A549 (cell line): ENCODE data around the gene UBAC2.

Experiments used
- FOSL2 ChIP-seq, 2 experiments: fragments of 450-650 bp in 1 of 2; fragments of >200 bp in 1 of 2; sonication (Bioruptor Twin) in 1 of 2; formaldehyde crosslinking; IDR thresholded peaks; 2 replicates each; pipeline versions ENCODE4 v1.5.0 to v1.6.1; 2016 to 2020; ENCODE audit warnings: mild to moderate bottlenecking in 1 of 2, moderate library complexity in 1 of 2
- MAFK ChIP-seq: fragments of 450-650 bp; IDR thresholded peaks from 2 replicates; pipeline ENCODE4 v1.6.1; 2014; ENCODE audit not compliant: partially characterized antibody
- RAD21 ChIP-seq, 2 experiments: fragments of >200 bp in 1 of 2; sonication (Bioruptor Twin) in 1 of 2; formaldehyde crosslinking in 1 of 2; IDR thresholded peaks in 1 of 2; conservative IDR thresholded peaks in 1 of 2; 2 replicates in 1 of 2; 3 replicates in 1 of 2; pipeline ENCODE4 v1.6.1; 2012 to 2018; ENCODE audit warnings: inconsistent platforms in 1 of 2
- SMC3 ChIP-seq: fragments of >200 bp; sonication (Bioruptor Twin); formaldehyde crosslinking; IDR thresholded peaks from 3 replicates; pipeline ENCODE4 v1.6.1; 2018; ENCODE audit warnings: inconsistent platforms
- TP53 ChIP-seq: fragments of 250-450 bp; sonication (Bioruptor Pico); IDR thresholded peaks from 2 replicates; pipeline ENCODE4 v1.5.0; 2021; ENCODE audit warnings: mild to moderate bottlenecking, moderate library complexity
- TF ChIP-seq, protein P1 (sequence below): fragments of >200 bp; sonication (Bioruptor Twin); formaldehyde crosslinking; IDR thresholded peaks from 3 replicates; pipeline ENCODE4 v1.5.1; 2016
- TF ChIP-seq, protein P2 (sequence below): fragments of 200-600 bp; sonication (generic); IDR thresholded peaks from 2 replicates; pipeline ENCODE4 v1.6.1; 2016; ENCODE audit warnings: antibody characterized with exemption, mild to moderate bottlenecking, moderate library complexity
- TF ChIP-seq, protein P3 (sequence below): fragments of 250-450 bp; sonication (Bioruptor Pico); IDR thresholded peaks from 2 replicates; pipeline ENCODE4 v1.5.0; 2021; ENCODE audit warnings: mild to moderate bottlenecking, moderate library complexity, borderline replicate concordance

DNA sequence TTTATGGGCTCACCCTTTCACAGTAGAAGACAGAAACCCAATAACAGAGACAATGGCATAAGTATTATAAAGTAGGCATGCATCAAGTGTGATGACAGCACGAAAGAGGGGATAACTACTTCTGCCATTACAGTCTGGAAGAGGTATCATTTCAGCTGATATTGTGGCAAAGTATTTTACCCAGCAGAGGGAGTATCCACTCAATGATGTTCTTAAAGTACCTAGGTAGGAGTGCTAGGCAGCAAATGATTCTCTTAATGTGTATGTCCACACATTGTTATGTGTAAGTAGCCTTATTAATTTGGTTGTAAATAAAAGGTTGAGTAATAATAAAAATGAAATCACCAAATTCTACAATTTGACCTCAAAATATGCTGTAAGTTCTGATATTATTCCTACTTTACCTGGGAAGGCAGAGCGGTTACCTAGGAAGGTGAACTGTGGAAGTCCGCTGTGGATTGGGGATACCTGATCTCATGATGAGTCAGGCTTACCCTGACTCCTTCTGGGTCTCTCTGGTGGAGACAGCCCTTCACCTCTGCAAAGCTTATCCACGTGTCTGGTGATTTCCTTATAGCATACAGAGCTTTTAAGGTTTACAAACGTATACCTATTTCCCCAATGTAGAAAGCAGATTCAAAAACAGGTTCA lies 4.1 kb upstream of the UBAC2 start:
- TF ChIP-seq FOSL2 (IDR thresholded peaks at IDR 0.05) (no peak), FOSL2 (CRISPR knock-in tag; IDR thresholded peaks at IDR 0.05) (no peak), RAD21 (conservative IDR thresholded peaks at IDR 0.05 in 1 of 2, IDR thresholded peaks at IDR 0.05 in 1 of 2) (no peak), SMC3 (no peak), MAFK (no peak), TP53 (CRISPR knock-in tag) (no peak)
- TF ChIP-seq, protein P1, sequence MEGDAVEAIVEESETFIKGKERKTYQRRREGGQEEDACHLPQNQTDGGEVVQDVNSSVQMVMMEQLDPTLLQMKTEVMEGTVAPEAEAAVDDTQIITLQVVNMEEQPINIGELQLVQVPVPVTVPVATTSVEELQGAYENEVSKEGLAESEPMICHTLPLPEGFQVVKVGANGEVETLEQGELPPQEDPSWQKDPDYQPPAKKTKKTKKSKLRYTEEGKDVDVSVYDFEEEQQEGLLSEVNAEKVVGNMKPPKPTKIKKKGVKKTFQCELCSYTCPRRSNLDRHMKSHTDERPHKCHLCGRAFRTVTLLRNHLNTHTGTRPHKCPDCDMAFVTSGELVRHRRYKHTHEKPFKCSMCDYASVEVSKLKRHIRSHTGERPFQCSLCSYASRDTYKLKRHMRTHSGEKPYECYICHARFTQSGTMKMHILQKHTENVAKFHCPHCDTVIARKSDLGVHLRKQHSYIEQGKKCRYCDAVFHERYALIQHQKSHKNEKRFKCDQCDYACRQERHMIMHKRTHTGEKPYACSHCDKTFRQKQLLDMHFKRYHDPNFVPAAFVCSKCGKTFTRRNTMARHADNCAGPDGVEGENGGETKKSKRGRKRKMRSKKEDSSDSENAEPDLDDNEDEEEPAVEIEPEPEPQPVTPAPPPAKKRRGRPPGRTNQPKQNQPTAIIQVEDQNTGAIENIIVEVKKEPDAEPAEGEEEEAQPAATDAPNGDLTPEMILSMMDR = no peak
- TF ChIP-seq, protein P2, sequence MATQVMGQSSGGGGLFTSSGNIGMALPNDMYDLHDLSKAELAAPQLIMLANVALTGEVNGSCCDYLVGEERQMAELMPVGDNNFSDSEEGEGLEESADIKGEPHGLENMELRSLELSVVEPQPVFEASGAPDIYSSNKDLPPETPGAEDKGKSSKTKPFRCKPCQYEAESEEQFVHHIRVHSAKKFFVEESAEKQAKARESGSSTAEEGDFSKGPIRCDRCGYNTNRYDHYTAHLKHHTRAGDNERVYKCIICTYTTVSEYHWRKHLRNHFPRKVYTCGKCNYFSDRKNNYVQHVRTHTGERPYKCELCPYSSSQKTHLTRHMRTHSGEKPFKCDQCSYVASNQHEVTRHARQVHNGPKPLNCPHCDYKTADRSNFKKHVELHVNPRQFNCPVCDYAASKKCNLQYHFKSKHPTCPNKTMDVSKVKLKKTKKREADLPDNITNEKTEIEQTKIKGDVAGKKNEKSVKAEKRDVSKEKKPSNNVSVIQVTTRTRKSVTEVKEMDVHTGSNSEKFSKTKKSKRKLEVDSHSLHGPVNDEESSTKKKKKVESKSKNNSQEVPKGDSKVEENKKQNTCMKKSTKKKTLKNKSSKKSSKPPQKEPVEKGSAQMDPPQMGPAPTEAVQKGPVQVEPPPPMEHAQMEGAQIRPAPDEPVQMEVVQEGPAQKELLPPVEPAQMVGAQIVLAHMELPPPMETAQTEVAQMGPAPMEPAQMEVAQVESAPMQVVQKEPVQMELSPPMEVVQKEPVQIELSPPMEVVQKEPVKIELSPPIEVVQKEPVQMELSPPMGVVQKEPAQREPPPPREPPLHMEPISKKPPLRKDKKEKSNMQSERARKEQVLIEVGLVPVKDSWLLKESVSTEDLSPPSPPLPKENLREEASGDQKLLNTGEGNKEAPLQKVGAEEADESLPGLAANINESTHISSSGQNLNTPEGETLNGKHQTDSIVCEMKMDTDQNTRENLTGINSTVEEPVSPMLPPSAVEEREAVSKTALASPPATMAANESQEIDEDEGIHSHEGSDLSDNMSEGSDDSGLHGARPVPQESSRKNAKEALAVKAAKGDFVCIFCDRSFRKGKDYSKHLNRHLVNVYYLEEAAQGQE = no peak
- TF ChIP-seq, protein P3, sequence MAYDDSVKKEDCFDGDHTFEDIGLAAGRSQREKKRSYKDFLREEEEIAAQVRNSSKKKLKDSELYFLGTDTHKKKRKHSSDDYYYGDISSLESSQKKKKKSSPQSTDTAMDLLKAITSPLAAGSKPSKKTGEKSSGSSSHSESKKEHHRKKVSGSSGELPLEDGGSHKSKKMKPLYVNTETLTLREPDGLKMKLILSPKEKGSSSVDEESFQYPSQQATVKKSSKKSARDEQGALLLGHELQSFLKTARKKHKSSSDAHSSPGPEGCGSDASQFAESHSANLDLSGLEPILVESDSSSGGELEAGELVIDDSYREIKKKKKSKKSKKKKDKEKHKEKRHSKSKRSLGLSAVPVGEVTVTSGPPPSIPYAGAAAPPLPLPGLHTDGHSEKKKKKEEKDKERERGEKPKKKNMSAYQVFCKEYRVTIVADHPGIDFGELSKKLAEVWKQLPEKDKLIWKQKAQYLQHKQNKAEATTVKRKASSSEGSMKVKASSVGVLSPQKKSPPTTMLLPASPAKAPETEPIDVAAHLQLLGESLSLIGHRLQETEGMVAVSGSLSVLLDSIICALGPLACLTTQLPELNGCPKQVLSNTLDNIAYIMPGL (CRISPR knock-in tag) = no peak
